Psoas muscle (tissue), 8 donors: ENCODE measurements around the gene ZNF280B. TPM values are rescaled to one million over a fixed set of nuclear protein-coding genes. Genes with fewer than 3 reads are reported as not detected.
"Not testable (repeated sequence)": the region's sequence is repeated elsewhere in the genome, so short reads cannot be mapped to it uniquely, and the experiment has no call there.

Experiments
- ATAC-seq, 4 donors: fragments of 200-7000 bp; cut with Tn5 transposase; one replicate each; pipeline ENCODE4 v1.9.1; 2020; ENCODE audit warnings: moderate library complexity in 3 of 4, mild to moderate bottlenecking in 2 of 4
- DNase-seq, 2 donors: peaks; one replicate each; pipeline ENCODE4 v3.0.0-alpha.2; 2020
- H3K27ac ChIP-seq: fragments of 200-600 bp; one replicate; pipeline ENCODE4 v1.8.0; 2022
- H3K27me3 ChIP-seq, 3 donors: fragments of 200-600 bp in 1 of 3; one replicate each; pipeline versions ENCODE4 v1.6.1 to v1.8.0; 2013 to 2022; ENCODE audit warnings: low read length in 2 of 3, mild to moderate bottlenecking in 2 of 3, moderate library complexity in 1 of 3; ENCODE audit not compliant: insufficient read depth in 3 of 3
- H3K36me3 ChIP-seq, 2 donors: fragments of 200-600 bp in 1 of 2; one replicate each; pipeline versions ENCODE4 v1.6.1 to v1.8.0; 2013 to 2022; ENCODE audit warnings: low read depth in 1 of 2, mild to moderate bottlenecking in 1 of 2, moderate library complexity in 1 of 2; ENCODE audit not compliant: insufficient read depth in 1 of 2
- H3K4me1 ChIP-seq: fragments of 200-600 bp; one replicate; pipeline ENCODE4 v1.8.0; 2022
- H3K4me3 ChIP-seq: fragments of 200-600 bp; one replicate; pipeline ENCODE4 v1.8.0; 2022; ENCODE audit warnings: mild to moderate bottlenecking
- H3K9me3 ChIP-seq: fragments of 200-600 bp; one replicate; pipeline ENCODE4 v1.8.0; 2022
- CTCF ChIP-seq: fragments of 200-600 bp; IDR thresholded peaks from one replicate; pipeline ENCODE4 v1.8.0; 2022; ENCODE audit warnings: antibody characterized with exemption
- WGBS, 3 donors: extraction: QIAGEN DNeasy Blood & Tissue Kit; methylation state at CpG; one replicate each; pipeline versions ENCODE4 v1.1.6 to v1.1.7; 2013; 5-methylcytosine and 5-hydroxymethylcytosine counted together
- intact Hi-C, 2 donors: fragments of 100-400 bp; cut with DNase I; formaldehyde crosslinking; loops; one replicate each; pipeline versions ENCODE4 v1.11.0 to v1.14.2; 2022
- polyA plus RNA-seq, 3 donors: library from polyadenylated mRNA; stranded (reverse); fragments of 200-250 nt; gene quantifications; one replicate each; pipeline ENCODE4 v1.2.3, GENCODE V29; 2013
- total RNA-seq, 4 donors: library from RNA; stranded (reverse); fragmentation: NEBNext Ultra II Directional in 2 of 4; extraction: Animal tissue kit (Norgen Biotek cat#: 25700) in 2 of 4; gene quantifications; one replicate each; pipeline versions ENCODE4 v1.2.1 to v1.2.4, GENCODE V29; 2021 to 2023
- donor health status: healthy with polysubstance abuse.
- donor health status: DM: no; HTN: no; CAD: no; lungs with moderate emphysema.
- donor health status: Bipolar disorder and iron deficiency.
- donor health status: healthy.
- donor health status: DM: yes; HTN: yes; CAD: no.
- donor health status: DM: no; HTN: no; CAD: no.
- donor health status: DM: no; HTN: no; CAD: no.
- donor health status: DM: yes; HTN: yes; CAD: no.

Gene ZNF280B
- total and polyA plus RNA-seq, 7 donors = 0.06 to 0.54 (median 0.23) TPM

- Histone ChIP-seq H3K27me3 (no peaks in the 10 kb centered on the region), H3K9me3 (no peaks in the 10 kb centered on the region), H3K4me1 (no peaks in the 10 kb centered on the region), H3K36me3 (no peaks in the 10 kb centered on the region), H3K4me3 (no peak overlapping the region), H3K27ac (no peak overlapping the region)
- TF ChIP-seq CTCF = no peak
- DNase-seq (no peak), ATAC-seq (no peak)
- intact Hi-C loops = no loop called here
- WGBS, 3 donors = 65 to 78% (median 75%) methylated on average over 6 of the region's 6 CpGs
Observed at GRCh38 chr22:22536515-22536914, 28.0 kb upstream of the ZNF280B start.

- DNase-seq = no peak
- intact Hi-C loops = no loop called here
- Histone ChIP-seq H3K4me3 (no peak overlapping the region), H3K9me3 (no peaks in the 10 kb centered on the region), H3K36me3 (no peaks in the 10 kb centered on the region), H3K4me1 (no peaks in the 10 kb centered on the region), H3K27me3 (no peaks in the 10 kb centered on the region), H3K27ac (no peak overlapping the region)
- TF ChIP-seq CTCF = no peak
- ATAC-seq = no peak
- WGBS, 3 donors = 74 to 83% (median 79%) methylated on average over 3 of the region's 3 CpGs
Observed at GRCh38 chr22:22535662-22536061, 27.1 kb upstream of the ZNF280B start.

- no peaks in the 10 kb centered on the region for H3K4me1 ChIP-seq
- intact Hi-C loops = no loop called here
- no peaks in the 10 kb centered on the region for H3K9me3 ChIP-seq
- ATAC-seq = no peak
- no peaks in the 10 kb centered on the region for H3K27me3 ChIP-seq
- no peak for TF ChIP-seq CTCF
- no peak overlapping the region for H3K27ac ChIP-seq
- H3K4me3 ChIP-seq = no peak overlapping the region
- no peak for DNase-seq
- no peaks in the 10 kb centered on the region for H3K36me3 ChIP-seq
- 80 to 83% (median 82%) methylated on average over 9 of the region's 9 CpGs for WGBS, 3 donors
Observed at GRCh38 chr22:22534604-22535415, 26.3 kb upstream of the ZNF280B start.

GRCh38 chr22:22533863-22534262 is 25.3 kb upstream of the ZNF280B start:
- no peaks in the 10 kb centered on the region for H3K36me3 ChIP-seq
- no peak for TF ChIP-seq CTCF
- ATAC-seq (no peak), DNase-seq (no peak)
- H3K9me3 ChIP-seq = no peaks in the 10 kb centered on the region
- no peaks in the 10 kb centered on the region for H3K4me1 ChIP-seq
- intact Hi-C loops = no loop called here
- no peak overlapping the region for H3K4me3 ChIP-seq
- WGBS, 3 donors = 75 to 77% (median 75%) methylated on average over 5 of the region's 5 CpGs
- H3K27ac ChIP-seq = no peak overlapping the region
- no peaks in the 10 kb centered on the region for H3K27me3 ChIP-seq

GRCh38 chr22:22533417-22533816 is 24.9 kb upstream of the ZNF280B start:
- WGBS, 3 donors = 87 to 100% (median 91%) methylated on average over 1 of the region's 1 CpG
- Histone ChIP-seq H3K4me3 (no peak overlapping the region), H3K36me3 (no peaks in the 10 kb centered on the region), H3K9me3 (no peaks in the 10 kb centered on the region), H3K27ac (no peak overlapping the region), H3K4me1 (no peaks in the 10 kb centered on the region), H3K27me3 (no peaks in the 10 kb centered on the region)
- DNase-seq (no peak), ATAC-seq (no peak)
- intact Hi-C loops = no loop called here
- TF ChIP-seq CTCF = no peak

- H3K36me3 ChIP-seq, ATAC-seq, H3K27me3 ChIP-seq, DNase-seq, H3K4me1 ChIP-seq, H3K27ac ChIP-seq, intact Hi-C loops, H3K9me3 ChIP-seq, H3K4me3 ChIP-seq: not testable (repeated sequence)
- 82 to 86% (median 85%) methylated on average over 10 to 12 of the region's 12 CpGs for WGBS, 3 donors
Observed at GRCh38 chr22:22532547-22533071, 24.1 kb upstream of the ZNF280B start.
